HEK293 (cell line): ENCODE results near the gene TMEM198.

Source experiments
- CTCF ChIA-PET: fragments of 350-600 bp; formaldehyde crosslinking; extraction: SDS; loops from one replicate; lab custom pipeline; 2021; ENCODE audit warnings: antibody characterized with exemption; lab: Yijun Ruan, JAX
- POLR2A ChIA-PET: fragments of 300-600 bp; formaldehyde crosslinking; extraction: SDS; loops from one replicate; lab custom pipeline; 2020; ENCODE audit warnings: antibody characterized with exemption, inconsistent platforms; lab: Yijun Ruan, JAX
- H3K27ac ChIP-seq: fragments of 200-500 bp; sonication (Bioruptor generic); 2 replicates; pipeline ENCODE4 v1.5.1; 2014; ENCODE audit warnings: low read depth, low read length, control low read depth, inconsistent platforms; ENCODE audit errors: extremely low read depth
- H3K36me3 ChIP-seq, 2 experiments: fragments of 200-500 bp in 1 of 2; sonication (Bioruptor generic) in 1 of 2; 1 replicate in 1 of 2; 2 replicates in 1 of 2; pipeline ENCODE4 v1.5.1; 2014 to 2017; ENCODE audit warnings: inconsistent platforms in 2 of 2, low read length in 2 of 2; ENCODE audit not compliant: control insufficient read depth in 2 of 2, insufficient read depth in 1 of 2
- H3K4me1 ChIP-seq: fragments of 200-500 bp; sonication (Bioruptor generic); 2 replicates; pipeline ENCODE4 v1.5.1; 2014; ENCODE audit warnings: mild to moderate bottlenecking, low read length, inconsistent platforms; ENCODE audit not compliant: control insufficient read depth, insufficient read depth
- H3K4me3 ChIP-seq: 2 replicates; pipeline ENCODE4 v1.5.1; 2011; ENCODE audit warnings: low read depth, mild to moderate bottlenecking, control low read depth, low read length, moderate library complexity
- H3K9me3 ChIP-seq: fragments of 200-500 bp; sonication (Bioruptor generic); 2 replicates; pipeline ENCODE4 v1.5.1; 2014; ENCODE audit warnings: low read depth, low read length, inconsistent platforms; ENCODE audit not compliant: control insufficient read depth, insufficient read depth
- GLIS1 ChIP-seq: fragments of 450-650 bp; formaldehyde crosslinking; IDR thresholded peaks from 2 replicates; pipeline ENCODE4 v1.5.1; 2016; ENCODE audit warnings: missing biosample characterization, missing genetic modification characterization
- IKZF3 ChIP-seq: fragments of 450-650 bp; IDR thresholded peaks from 2 replicates; pipeline ENCODE4 v1.5.0; 2018; ENCODE audit warnings: missing biosample characterization, mild to moderate bottlenecking, missing genetic modification characterization, moderate library complexity
- OSR2 ChIP-seq: fragments of 450-650 bp; formaldehyde crosslinking; IDR thresholded peaks from 2 replicates; pipeline ENCODE4 v1.5.1; 2016; ENCODE audit warnings: missing biosample characterization, missing genetic modification characterization
- PRDM2 ChIP-seq: fragments of 450-650 bp; formaldehyde crosslinking; IDR thresholded peaks from 2 replicates; pipeline ENCODE4 v1.5.1; 2016; ENCODE audit warnings: missing biosample characterization, missing genetic modification characterization, borderline replicate concordance
- TCF7L2 ChIP-seq: IDR thresholded peaks from 2 replicates; pipeline ENCODE4 v1.6.1; 2011; ENCODE audit warnings: low read depth, mild to moderate bottlenecking, inconsistent platforms, low read length, moderate library complexity, borderline replicate concordance
- YY2 ChIP-seq: fragments of 450-650 bp; formaldehyde crosslinking; IDR thresholded peaks from 2 replicates; pipeline ENCODE4 v1.5.1; 2016; ENCODE audit warnings: missing biosample characterization, missing genetic modification characterization
- ZBTB17 ChIP-seq: fragments of 450-650 bp; formaldehyde crosslinking; IDR thresholded peaks from 2 replicates; pipeline ENCODE4 v1.5.1; 2016; ENCODE audit warnings: missing biosample characterization, missing genetic modification characterization
- ZFHX2 ChIP-seq: fragments of 450-650 bp; formaldehyde crosslinking; conservative IDR thresholded peaks from 2 replicates; pipeline ENCODE4 v1.5.1; 2016; ENCODE audit warnings: missing biosample characterization, missing genetic modification characterization
- ZNF114 ChIP-seq: fragments of 450-650 bp; formaldehyde crosslinking; IDR thresholded peaks from 2 replicates; pipeline ENCODE4 v1.5.0; 2017; ENCODE audit warnings: missing biosample characterization, missing genetic modification characterization
- ZNF280C ChIP-seq: fragments of 450-650 bp; formaldehyde crosslinking; IDR thresholded peaks from 2 replicates; pipeline ENCODE4 v1.5.1; 2016; ENCODE audit warnings: missing biosample characterization, missing genetic modification characterization
- ZNF362 ChIP-seq: fragments of 450-650 bp; formaldehyde crosslinking; IDR thresholded peaks from 2 replicates; pipeline ENCODE4 v1.5.1; 2016; ENCODE audit warnings: missing biosample characterization, missing genetic modification characterization
- ZNF530 ChIP-seq: fragments of 450-650 bp; formaldehyde crosslinking; IDR thresholded peaks from 2 replicates; pipeline ENCODE4 v1.5.1; 2016; ENCODE audit warnings: low read depth, missing biosample characterization, missing genetic modification characterization
- ZNF580 ChIP-seq: fragments of 450-650 bp; formaldehyde crosslinking; IDR thresholded peaks from 2 replicates; pipeline ENCODE4 v1.5.1; 2016; ENCODE audit warnings: missing biosample characterization, missing genetic modification characterization
- ZNF610 ChIP-seq: fragments of 450-650 bp; formaldehyde crosslinking; IDR thresholded peaks from 2 replicates; pipeline ENCODE4 v1.5.1; 2016; ENCODE audit warnings: missing biosample characterization, missing genetic modification characterization, borderline replicate concordance
- ZNF624 ChIP-seq: fragments of 450-650 bp; formaldehyde crosslinking; IDR thresholded peaks from 2 replicates; pipeline ENCODE4 v1.5.1; 2017; ENCODE audit warnings: missing biosample characterization, missing genetic modification characterization
- ZNF777 ChIP-seq: fragments of 450-650 bp; formaldehyde crosslinking; IDR thresholded peaks from 2 replicates; pipeline ENCODE4 v1.5.1; 2017; ENCODE audit warnings: missing biosample characterization, missing genetic modification characterization, borderline replicate concordance

The TMEM198 gene

GRCh38 chr2:219521066-219521880 is 22.6 kb upstream of the TMEM198 start (continued):
- TF ChIP-seq ZNF580 (tag by site-specific recombination) (no peak), IKZF3 (tag by site-specific recombination) (no peak), ZNF624 (tag by site-specific recombination) (no peak), GLIS1 (peak; percentile 47), OSR2 (tag by site-specific recombination) (no peak), ZBTB17 (0 out of 2 replicates have a peak, but pooled peaks have one; percentile 14)

GRCh38 chr2:219522111-219523030 is 21.5 kb upstream of the TMEM198 start:
- H3K27ac ChIP-seq: no peak overlapping the region

More at GRCh38 chr2:219522111-219523030, 21.5 kb upstream of the TMEM198 start:
- ChIA-PET CTCF (interaction anchor here (0.6 to 9.7 kb wide), 15 partner anchors 7 to 245 kb away, joined by 3 to 196 read pairs (median 16); partner anchors contain the start of genes ASIC4 and GMPPA), POLR2A (interaction anchor here (0.7 to 1.8 kb wide), 3 partner anchors 12 to 34 kb away, joined by 3 to 8 read pairs (median 3); no protein-coding TSS in a partner anchor)
- Histone ChIP-seq H3K36me3 (no peaks in the 10 kb centered on the region), H3K4me3 (no peak overlapping the region), H3K4me1 (peaks cover 7% of the 10 kb centered on the region), H3K9me3 (no peaks in the 10 kb centered on the region)
- TF ChIP-seq ZNF530 (no peak), PRDM2 (tag by site-specific recombination) (no peak), ZNF610 (no peak), ZNF114 (tag by site-specific recombination) (no peak), ZNF777 (tag by site-specific recombination) (no peak), YY2 (no peak), TCF7L2 (peak; percentile 60; the same call in 1 of the 2 replicates), ZFHX2 (0 out of 2 replicates have a peak, but pooled peaks have one; percentile 9), ZNF280C (tag by site-specific recombination) (no peak), ZNF362 (tag by site-specific recombination) (no peak)
